HG03135 (cell line): ENCODE measurements around the gene NKD2.
"Not testable (repeated sequence)": the region's sequence is repeated elsewhere in the genome, so short reads cannot be mapped to it uniquely, and the experiment has no call there.

Experiments
- ATAC-seq: cut with Tn5 transposase; IDR thresholded peaks from one replicate; pipeline ENCODE4 v1.9.1; 2021; ENCODE audit warnings: mild to moderate bottlenecking, moderate library complexity; ENCODE audit not compliant: unreplicated experiment

The NKD2 gene

DNA sequence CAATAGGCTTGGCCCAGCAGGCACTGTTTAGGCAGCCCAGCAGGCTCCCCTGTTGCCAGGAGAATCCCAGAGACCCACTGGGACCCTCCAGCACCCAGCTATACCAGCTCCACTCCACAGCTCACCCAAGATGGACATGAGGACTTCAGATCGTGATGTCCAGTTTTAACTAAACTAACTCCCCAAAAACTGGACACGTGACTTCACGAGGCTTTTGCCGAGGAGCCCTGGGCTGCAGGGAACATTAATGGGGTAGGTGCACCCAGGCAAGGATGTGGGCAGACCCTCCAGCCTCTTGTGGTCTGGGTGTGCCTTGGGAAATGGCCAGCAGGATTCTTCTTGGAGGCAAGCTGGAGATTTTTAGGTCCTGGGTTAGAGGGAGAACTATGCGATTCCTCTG is 8.9 kb upstream of the NKD2 start:
- ATAC-seq: no peak

DNA sequence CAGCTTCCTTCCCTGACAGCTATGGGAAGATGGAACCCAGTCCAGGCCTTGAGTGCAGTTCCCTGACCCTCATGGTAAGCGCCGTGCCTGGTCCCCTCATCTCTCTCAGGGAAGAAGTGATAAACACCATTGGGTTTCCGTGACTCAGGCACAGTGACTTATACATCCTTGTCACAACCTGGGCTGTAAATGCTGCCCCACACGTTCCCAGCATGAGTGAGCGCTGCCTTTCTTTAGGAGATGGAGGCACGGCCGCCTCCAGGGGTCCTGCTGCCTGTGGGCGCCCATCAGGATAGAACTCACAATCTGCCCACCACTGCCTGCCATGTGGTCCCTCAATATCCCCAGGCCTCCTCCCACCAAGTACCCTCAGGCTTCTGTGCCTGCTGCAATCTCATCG is 8.3 kb upstream of the NKD2 start:
- no peak for ATAC-seq

DNA sequence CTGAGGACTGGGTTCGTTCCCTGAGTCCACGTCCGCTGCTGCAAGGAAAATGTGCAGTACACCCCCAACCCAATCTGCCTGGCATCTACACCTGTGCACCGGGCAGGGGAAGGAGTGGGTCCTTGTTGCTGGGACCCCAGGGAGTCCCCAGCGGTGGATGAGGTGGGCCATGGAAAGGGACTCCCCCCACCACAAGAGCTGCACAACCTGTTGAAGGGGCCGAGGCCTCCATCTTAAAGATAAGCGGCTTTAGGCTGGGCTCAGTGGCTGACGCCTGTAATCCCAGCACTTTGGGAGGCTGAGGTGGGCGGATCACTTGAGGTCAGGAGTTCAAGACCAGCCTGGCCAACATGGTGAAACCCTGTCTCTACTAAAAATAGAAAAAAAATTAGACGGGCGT is 7.8 kb upstream of the NKD2 start:
- ATAC-seq: not testable (repeated sequence)

- ATAC-seq: no peak
These were observed 7.0 kb upstream of the NKD2 start for GRCh38 chr5:1001406-1002270.

GRCh38 chr5:1002271-1002546 is 6.4 kb upstream of the NKD2 start:
- no peak for ATAC-seq

GRCh38 chr5:1002836-1003235 is 5.8 kb upstream of the NKD2 start:
- ATAC-seq: no peak

GRCh38 chr5:1003296-1003937 is 5.2 kb upstream of the NKD2 start:
- ATAC-seq: no peak

DNA sequence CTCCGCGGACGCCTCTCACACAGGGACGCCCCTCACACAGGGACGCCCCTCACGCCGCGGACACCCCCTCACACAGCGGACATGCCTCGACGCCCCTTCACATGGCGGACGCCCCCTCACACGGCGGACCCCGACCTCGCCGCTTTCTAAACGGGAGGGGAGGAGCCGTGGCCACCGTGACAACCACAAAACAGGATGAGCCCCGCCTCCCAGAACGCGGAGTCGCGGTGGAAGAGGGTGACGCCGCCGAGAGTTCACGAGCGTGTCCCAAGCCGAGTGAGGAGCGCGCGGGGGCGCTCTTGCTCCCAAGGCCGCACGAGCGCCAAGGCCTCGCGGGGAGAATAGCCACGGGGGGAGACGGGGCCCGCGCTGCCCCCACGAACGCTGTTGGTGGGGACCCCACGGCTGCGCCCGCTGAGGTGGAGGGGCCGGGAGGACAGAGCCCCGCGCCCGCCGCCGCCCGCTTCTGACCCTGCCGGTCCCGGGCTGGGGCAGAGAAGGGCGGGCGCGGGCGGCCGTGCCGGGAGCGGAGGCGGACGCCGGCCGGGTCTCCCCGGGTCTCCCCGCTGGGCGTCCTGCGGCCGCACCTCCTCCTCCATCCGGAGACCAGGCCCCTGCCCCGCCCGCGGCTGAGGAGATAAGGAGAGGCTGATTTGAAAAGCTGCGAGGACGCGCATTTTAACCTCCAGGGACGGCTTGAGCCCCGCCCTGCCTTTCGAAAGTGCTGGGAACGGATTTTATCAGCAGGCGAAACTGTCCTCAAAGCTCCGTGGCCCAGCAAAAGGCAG is 3.9 kb upstream of the NKD2 start:
- ATAC-seq: no peak

DNA sequence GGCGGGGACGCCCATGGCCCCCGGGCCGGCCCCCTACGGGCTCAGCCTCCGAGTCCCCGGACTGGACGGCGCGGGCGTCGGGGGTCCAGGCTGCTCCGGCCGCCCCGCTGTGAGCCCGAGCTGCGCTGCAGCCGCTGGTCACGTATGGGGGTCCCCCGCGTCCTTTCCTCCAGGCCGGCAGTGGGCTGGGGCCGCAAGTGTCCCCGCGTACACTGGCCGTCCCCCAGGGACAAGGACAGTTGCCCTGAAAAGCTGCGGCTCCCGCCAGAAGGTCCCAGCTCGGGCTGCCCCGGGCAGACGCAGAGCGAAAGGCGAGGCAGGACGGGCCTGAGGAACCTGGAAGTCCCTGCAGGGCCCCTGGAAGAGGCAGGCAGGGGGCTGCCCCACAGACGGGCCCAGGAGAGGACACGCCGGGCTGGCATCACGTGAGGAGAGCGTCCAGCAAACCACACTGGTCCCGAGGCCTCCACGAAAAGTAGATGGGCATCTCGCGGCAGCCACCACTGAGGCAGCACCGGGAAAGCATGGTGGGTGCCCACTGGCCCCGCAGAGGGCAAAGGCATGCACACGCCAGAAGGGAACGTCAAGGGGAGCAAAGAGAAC is 3.3 kb upstream of the NKD2 start:
- no peak for ATAC-seq

- ATAC-seq: no peak
These were observed 2.5 kb upstream of the NKD2 start for GRCh38 chr5:1005904-1006655.

- ATAC-seq: no peak
These were observed 1.9 kb upstream of the NKD2 start for GRCh38 chr5:1006656-1007071.

DNA sequence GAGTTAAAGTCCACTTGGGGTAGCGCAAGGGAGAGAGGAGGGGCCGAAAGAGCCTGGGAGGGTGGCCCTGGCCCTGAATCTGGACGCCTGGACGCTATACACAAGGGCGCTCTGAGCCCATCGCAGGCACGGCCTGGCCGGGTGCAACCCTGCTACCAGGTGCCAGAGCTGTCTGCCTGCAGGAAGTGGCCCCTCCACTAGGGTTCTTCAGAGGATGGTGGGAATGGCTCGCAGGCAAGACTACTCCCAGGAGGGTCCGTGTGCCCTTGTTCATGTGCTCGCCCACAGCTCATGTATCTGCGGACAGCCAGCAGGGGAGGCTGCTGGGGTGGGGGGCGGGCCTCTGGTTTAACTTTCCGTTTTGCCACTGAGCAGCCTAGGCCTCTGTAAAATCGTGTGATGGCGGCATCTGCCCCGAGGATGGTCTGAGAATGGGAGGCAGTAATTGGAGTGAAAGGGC is 1.4 kb upstream of the NKD2 start:
- ATAC-seq: no peak

GRCh38 chr5:1007681-1008450 is 736 bp upstream of the NKD2 start:
- ATAC-seq: no peak

DNA sequence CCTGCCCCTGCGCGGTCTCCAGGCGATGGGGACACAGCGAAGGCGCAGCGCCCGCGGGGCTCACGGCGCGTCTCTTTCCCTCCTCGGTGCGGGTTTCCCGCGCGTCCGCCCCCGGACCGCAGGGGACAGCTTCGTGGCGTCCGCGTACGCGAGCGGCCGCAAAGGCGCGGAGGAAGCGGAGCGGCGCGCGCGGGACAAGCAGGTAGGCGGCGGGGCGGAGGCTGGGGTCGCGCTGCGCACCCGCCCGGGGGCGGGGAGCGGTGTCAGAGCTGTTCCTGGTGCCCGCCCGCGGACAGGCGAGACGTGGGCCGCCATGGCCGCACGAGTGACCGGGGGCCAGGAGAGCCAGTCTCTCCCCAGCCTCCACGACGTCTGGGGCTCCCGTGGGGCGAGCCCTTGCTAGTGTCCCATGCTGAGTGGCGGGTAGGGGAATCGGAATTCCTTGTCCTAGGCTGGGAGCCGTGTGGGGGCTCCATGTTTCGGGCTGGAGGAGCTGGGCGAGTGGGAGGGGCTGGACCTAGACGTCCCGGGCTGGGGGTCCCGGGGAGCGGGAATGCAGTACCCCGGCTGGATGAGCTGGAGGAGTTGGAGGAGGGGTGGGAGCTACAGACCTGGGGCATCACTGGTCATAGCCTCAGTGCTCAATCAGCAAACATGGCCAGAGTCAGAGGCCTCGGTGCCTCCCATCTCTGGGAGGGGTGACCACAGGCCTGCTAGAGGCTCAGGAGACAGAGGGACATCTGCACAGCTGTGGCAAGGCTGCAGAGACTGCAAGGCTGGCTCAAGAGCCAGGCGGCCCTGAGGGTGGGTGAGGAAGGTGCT is 968 bp downstream of the NKD2 start:
- no peak for ATAC-seq

- ATAC-seq: no peak
These were observed 1.5 kb downstream of the NKD2 start for GRCh38 chr5:1010181-1010510.

GRCh38 chr5:1010641-1011046 is 2.0 kb downstream of the NKD2 start:
- ATAC-seq: no peak

- ATAC-seq: no peak
These were observed 2.6 kb downstream of the NKD2 start for GRCh38 chr5:1011226-1011631.

- no peak for ATAC-seq
These were observed 3.2 kb downstream of the NKD2 start for GRCh38 chr5:1011741-1012312.

GRCh38 chr5:1012313-1012841 is 3.8 kb downstream of the NKD2 start:
- no peak for ATAC-seq
